Panc1 (cell line): Measurements from ENCODE around the gene ROMO1.

Experiments
- POLR2AphosphoS5 ChIP-seq: IDR thresholded peaks from 2 replicates; pipeline ENCODE4 v1.6.1; 2012; ENCODE audit warnings: mild to moderate bottlenecking, low read depth, low read length, moderate library complexity
- REST ChIP-seq, 2 experiments: IDR thresholded peaks; 2 replicates each; pipeline ENCODE4 v1.6.1; 2011 to 2012; ENCODE audit warnings: low read depth in 2 of 2, control low read depth in 1 of 2, low read length in 1 of 2, mild to moderate bottlenecking in 1 of 2, moderate library complexity in 1 of 2; ENCODE audit not compliant: insufficient read depth in 1 of 2
- SIN3A ChIP-seq: IDR thresholded peaks from 2 replicates; pipeline ENCODE4 v1.6.1; 2012; ENCODE audit warnings: low read depth, mild to moderate bottlenecking, low read length, moderate library complexity, borderline replicate concordance; ENCODE audit not compliant: insufficient read depth
- TCF7L2 ChIP-seq: IDR thresholded peaks from 2 replicates; pipeline ENCODE4 v1.6.1; 2011; ENCODE audit warnings: mild to moderate bottlenecking, low read depth, low read length, inconsistent platforms
- TF ChIP-seq, protein P1 (sequence below): fragments of 450-650 bp; IDR thresholded peaks from 2 replicates; pipeline ENCODE4 v1.5.1; 2017; ENCODE audit warnings: mild to moderate bottlenecking

- TF ChIP-seq, protein P1, sequence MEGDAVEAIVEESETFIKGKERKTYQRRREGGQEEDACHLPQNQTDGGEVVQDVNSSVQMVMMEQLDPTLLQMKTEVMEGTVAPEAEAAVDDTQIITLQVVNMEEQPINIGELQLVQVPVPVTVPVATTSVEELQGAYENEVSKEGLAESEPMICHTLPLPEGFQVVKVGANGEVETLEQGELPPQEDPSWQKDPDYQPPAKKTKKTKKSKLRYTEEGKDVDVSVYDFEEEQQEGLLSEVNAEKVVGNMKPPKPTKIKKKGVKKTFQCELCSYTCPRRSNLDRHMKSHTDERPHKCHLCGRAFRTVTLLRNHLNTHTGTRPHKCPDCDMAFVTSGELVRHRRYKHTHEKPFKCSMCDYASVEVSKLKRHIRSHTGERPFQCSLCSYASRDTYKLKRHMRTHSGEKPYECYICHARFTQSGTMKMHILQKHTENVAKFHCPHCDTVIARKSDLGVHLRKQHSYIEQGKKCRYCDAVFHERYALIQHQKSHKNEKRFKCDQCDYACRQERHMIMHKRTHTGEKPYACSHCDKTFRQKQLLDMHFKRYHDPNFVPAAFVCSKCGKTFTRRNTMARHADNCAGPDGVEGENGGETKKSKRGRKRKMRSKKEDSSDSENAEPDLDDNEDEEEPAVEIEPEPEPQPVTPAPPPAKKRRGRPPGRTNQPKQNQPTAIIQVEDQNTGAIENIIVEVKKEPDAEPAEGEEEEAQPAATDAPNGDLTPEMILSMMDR, result no peak
- TF ChIP-seq POLR2AphosphoS5, result no peak
- TF ChIP-seq SIN3A, result no peak
- TF ChIP-seq REST (IDR thresholded peaks at IDR 0.05; ENCODE audit: insufficient read depth in 1 of 2, low read depth in 2 of 2, low read length in 1 of 2), result no peak
- TF ChIP-seq TCF7L2, result no peak
Measured at GRCh38 chr20:35695978-35696377, 3.2 kb upstream of the ROMO1 start.
